Mammary epithelial cell (primary cell): ENCODE results near the gene FMNL1.

ENCODE experiments used
- EZH2 ChIP-seq: IDR thresholded peaks from 2 replicates; pipeline ENCODE4 v1.6.1; 2012; ENCODE audit warnings: low read length, inconsistent platforms, borderline replicate concordance
- TF ChIP-seq, protein P1 (sequence below), 2 donors: IDR thresholded peaks in 1 of 2; conservative IDR thresholded peaks in 1 of 2; 2 replicates each; pipeline ENCODE4 v1.5.1; 2011 to 2012; ENCODE audit warnings: inconsistent platforms in 2 of 2, low read length in 2 of 2, mild to moderate bottlenecking in 2 of 2, control low read depth in 1 of 2, low read depth in 1 of 2; ENCODE audit not compliant: insufficient read depth in 1 of 2; ENCODE audit errors: extremely low read depth in 1 of 2

DNA sequence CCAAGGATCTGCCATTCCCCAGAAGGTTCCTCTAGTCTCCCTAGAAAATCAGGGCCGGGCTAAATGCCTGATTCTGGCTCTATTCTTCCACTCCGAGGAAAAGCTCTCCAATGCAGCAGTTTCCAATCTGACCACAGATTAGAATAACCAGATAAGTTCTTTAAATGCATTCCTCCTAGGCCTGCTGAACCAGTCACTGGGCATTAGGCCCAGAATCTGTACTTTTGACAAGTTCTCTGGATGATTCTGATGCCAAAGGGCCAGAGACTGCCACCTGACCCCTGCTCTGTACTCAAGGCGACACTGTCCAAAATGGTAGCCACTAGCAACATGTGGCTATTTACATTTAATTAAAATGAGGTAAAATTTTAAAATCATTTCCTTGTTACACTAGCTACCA lies 72.8 kb downstream of the FMNL1 start:
- TF ChIP-seq, protein P1, sequence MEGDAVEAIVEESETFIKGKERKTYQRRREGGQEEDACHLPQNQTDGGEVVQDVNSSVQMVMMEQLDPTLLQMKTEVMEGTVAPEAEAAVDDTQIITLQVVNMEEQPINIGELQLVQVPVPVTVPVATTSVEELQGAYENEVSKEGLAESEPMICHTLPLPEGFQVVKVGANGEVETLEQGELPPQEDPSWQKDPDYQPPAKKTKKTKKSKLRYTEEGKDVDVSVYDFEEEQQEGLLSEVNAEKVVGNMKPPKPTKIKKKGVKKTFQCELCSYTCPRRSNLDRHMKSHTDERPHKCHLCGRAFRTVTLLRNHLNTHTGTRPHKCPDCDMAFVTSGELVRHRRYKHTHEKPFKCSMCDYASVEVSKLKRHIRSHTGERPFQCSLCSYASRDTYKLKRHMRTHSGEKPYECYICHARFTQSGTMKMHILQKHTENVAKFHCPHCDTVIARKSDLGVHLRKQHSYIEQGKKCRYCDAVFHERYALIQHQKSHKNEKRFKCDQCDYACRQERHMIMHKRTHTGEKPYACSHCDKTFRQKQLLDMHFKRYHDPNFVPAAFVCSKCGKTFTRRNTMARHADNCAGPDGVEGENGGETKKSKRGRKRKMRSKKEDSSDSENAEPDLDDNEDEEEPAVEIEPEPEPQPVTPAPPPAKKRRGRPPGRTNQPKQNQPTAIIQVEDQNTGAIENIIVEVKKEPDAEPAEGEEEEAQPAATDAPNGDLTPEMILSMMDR (conservative IDR thresholded peaks at IDR 0.05 in 1 of 2, IDR thresholded peaks at IDR 0.05 in 1 of 2; ENCODE audit: extremely low read depth in 1 of 2, insufficient read depth in 1 of 2, low read depth in 1 of 2, low read length in 2 of 2), result no peak
- no peak for TF ChIP-seq EZH2
